GM21423 (cell line): Measurements from ENCODE around the gene FBXO9.
A peak's percentile ranks its signal among the peaks of the same experiment; 100 is the strongest.
"Not testable (repeated sequence)": the region's sequence is repeated elsewhere in the genome, so short reads cannot be mapped to it uniquely, and the experiment has no call there.

Experiments used
- ATAC-seq: cut with Tn5 transposase; IDR thresholded peaks from one replicate; pipeline ENCODE4 v1.9.1; 2021; ENCODE audit warnings: mild to moderate bottlenecking, moderate library complexity; ENCODE audit not compliant: unreplicated experiment

Gene FBXO9

DNA sequence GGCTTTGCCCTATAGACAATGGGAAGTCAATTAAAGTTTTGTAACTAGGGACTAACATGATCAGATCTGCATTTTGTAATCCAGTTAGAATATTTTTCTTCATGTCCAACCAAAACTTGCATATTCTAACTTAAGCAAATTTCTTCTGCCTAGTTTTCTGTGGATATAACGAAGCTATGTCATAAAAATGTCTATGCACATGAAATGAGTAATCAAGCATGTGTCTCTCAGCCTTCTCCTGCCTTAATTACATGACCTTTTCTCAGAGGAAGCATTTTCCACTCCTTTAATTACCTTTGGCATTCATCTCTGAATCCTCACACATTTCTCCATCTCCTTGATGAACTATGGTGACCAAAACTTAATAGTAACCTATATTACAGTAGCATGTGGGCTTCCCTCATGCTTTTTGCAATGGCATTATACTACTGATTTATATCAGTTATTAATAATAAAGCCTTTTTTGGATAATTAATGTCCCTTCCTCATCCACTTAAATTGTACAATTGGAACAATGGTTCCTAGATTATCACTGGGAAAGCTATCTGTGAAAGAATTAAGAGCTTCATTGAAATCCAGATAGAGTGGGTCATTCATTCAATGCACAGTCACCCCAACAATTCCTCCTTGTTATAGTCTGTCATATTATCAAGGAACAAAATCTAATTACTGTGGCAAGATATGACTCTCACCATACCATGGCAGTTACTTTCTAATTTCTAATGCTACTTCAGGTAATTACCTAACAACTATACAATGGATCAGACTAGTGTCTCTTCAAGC, 19.1 kb upstream of the FBXO9 start:
- no peak for ATAC-seq

DNA sequence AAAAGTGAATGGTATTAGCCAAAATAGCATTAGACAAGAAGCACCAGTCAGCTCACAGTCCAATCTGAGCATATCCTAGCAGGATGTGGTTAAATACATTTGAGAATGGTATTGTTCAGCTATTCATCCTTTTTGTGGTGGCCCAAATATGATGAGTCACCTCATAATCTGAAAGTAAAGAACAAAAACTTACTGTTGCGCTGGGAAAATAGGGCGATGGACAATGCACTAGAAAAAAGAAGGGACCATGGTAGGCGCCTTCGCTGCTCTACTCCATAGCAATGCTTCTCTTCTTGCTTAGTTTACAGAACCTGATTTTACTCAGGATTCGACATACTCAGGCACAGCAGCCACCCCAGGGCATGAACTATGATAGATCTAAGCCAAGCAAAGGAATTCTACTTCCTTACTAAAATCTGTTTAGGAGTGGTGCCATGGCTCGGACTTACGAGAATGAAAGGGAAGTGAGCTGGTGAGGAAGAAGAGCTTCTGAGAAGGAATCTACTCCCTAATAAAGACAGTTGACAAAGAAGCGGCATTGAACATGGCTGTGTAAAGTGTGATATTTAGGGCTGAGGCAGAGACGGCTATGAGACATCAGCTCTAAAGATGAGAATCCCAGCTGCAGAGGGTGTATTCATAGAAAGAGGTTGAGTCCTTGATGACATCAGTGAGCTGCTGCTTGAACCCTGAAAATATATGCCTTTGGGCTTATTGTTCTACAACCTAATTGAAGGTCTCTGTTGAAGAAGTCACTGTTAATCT, 16.6 kb upstream of the FBXO9 start:
- ATAC-seq: peak; percentile 98

DNA sequence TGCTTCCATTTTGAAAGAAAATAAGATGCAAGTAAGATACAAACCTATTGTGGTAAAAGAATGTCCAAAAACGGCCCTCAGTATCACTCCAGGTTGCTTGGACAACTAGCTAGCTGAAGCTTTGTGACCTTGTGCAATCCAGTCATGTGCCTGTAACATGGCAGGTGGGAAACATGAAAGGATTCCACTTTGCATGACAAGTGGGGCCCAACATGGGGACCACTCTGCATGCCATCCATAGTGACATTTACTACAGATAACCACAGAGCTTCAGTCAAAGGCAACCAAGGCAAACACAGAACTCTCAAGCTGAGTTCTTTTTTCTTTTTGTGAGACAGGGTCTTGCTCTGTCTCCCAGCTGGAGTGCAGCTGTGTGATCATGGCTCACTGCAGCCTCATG, 15.8 kb upstream of the FBXO9 start:
- no peak for ATAC-seq

GRCh38 chr6:53052152-53052551, 13.1 kb upstream of the FBXO9 start:
- ATAC-seq: not testable (repeated sequence)

- ATAC-seq: no peak
Measured at GRCh38 chr6:53054532-53054931, 10.7 kb upstream of the FBXO9 start.

DNA sequence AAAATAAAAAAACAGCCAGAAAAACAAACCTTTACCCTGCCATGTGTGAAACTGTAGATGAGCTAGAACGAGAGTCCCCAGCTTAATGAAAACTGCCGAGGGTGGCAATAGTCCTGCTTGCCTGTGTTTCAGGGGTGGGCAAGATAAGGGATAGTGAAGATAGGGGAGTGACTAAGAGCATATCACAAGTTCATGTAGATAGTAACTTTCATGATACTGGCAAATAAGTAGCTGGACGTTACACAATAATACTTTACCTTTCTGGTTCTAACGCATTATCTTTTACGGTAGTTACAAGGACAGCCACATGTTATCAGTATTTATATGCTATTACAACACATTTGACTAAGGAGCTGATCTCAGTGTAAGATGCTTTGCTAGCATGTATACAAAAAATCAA, 9.3 kb upstream of the FBXO9 start:
- no peak for ATAC-seq

DNA sequence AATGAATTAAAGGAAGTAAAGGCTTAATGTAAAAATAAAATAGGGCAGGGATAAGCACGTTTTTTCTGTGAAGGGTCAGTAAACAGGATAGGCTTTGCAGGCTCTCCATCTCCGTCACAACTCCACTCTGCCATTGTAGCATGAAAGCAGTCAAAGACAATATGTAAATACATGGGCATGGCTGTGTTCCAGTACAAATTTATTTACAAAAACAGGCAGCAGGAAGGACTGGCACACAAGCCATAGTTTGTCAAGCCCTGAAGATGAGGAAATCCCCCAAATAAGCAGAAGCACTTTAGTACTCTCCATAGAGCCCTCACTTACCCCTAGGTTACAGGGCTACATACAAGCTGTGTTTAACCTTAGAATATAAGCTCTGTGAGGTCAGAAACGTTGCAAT, 8.9 kb upstream of the FBXO9 start:
- no peak for ATAC-seq

DNA sequence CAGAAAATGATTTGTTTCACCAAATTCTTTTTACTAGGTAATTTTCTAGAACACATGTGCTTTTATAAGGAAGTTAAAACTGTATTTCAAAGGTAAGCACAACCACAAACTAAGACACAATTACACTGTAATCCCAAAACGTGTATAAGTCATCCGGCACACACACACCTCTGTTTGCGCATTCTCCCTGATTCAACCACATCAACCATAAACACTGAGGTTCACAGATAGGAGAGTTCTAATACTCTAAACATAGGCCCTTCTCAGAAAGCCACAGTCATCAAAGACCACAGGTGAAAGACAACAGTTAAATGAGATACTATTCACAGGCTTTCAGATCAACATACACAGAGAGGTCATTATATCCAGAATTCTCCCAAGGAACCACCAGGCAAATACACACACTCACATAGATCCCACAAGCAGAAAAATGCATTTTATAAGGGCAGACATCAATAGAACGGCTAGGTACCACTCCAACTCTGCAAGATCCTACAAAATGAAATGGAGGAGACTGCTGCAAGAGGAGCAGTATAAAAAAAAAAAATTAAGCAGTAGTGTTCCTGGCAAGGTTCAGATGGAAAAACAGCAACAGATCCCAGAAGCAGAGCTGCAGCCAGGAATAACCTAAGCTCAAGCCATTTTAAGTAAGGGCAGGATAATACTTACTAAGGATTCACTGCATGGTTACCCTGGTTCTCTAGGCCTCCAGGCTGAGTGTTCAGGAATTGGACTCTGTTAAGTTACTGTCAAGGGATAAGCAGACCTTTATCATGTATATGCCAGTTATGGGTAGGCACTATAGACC, 6.6 kb upstream of the FBXO9 start:
- ATAC-seq: no peak

DNA sequence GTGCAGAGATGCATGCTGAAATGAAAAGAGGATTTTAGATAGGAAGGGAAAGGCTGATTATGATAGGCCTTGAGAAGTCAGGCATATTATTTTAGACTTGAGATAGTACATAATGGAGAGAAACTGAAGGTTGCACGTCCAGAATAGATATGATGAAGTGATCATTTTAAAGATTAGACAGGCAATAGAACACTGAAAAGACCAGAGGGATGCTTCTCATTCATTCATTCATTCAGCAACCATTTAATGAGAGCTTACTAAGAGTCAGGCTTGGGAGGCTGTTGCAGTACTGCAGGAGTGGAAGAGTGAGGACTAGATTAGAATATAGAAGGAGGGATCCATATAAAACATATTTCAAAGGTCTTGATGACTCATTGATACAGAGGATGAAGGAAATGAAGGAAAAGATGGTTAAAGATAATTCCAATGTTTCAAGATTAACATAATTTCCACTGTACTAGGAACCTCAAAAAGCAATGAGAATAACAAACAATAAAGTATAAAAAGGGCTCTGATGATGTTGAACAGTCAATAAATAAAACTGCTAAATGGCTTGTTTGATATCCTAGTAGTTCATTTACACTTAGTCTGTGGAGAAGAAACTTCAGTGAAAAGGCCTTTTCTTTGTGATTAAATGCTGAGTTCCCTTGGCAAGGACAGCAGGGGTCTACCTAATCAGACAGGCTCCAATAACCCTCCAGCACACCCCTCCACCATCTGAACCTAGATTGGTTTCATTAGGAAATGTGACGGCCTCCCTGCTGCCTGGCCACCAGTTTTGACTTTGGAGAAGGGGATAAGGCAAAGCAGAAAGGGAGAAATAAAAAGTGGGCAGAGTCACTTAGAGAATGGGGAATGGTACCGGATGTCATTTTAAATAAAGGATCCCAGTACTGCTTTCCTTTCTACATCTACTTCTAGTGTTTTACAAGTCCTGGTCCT, 5.3 kb upstream of the FBXO9 start:
- ATAC-seq: no peak

- no peak for ATAC-seq
Measured at GRCh38 chr6:53062169-53062539, 3.0 kb upstream of the FBXO9 start.

GRCh38 chr6:53064255-53064654, 949 bp upstream of the FBXO9 start:
- not testable (repeated sequence) for ATAC-seq

GRCh38 chr6:53064726-53065265, 408 bp upstream of the FBXO9 start:
- peak; percentile 78 for ATAC-seq

DNA sequence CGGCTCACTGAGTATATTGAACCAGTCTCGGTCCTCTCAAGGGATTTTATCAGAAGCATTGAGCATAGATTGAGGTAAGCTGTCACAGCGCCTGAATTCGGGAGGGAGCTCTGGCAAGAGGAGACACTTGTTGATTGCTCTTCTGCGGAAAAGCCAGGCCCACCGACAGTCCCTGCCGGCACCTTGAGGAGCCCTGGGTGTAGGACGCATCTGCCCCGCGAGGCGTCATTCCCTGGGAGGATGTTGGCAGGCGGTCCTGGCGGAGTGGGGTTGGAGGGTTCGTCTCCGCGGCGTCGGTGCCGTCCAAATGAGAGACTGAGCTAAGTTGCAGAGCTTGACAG, 843 bp downstream of the FBXO9 start:
- no peak for ATAC-seq

GRCh38 chr6:53066874-53067706, 1.9 kb downstream of the FBXO9 start:
- ATAC-seq: no peak

GRCh38 chr6:53067849-53068361, 2.7 kb downstream of the FBXO9 start:
- no peak for ATAC-seq

- no peak for ATAC-seq
Measured at GRCh38 chr6:53069427-53069826, 4.2 kb downstream of the FBXO9 start.

- ATAC-seq: peak; percentile 53
Measured at GRCh38 chr6:53070806-53071205, 5.6 kb downstream of the FBXO9 start.

DNA sequence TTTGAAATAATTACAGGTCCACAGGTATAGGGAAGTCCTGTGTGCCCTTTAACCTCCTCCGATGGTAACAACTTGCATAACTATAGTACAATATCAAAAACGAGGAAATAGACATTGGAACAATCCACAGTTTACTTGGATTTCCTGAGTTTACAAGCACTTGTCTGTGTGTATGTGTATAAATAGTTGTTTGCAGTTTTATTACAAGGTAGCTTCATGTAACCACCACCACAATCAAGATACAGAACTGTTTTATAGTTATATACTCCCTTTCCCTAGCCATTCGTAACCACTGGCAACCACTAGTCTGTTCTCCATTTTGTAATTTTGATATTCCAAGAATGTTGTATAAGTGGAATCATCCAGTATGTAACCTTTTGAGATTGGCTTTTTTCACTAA, 9.1 kb downstream of the FBXO9 start:
- no peak for ATAC-seq

DNA sequence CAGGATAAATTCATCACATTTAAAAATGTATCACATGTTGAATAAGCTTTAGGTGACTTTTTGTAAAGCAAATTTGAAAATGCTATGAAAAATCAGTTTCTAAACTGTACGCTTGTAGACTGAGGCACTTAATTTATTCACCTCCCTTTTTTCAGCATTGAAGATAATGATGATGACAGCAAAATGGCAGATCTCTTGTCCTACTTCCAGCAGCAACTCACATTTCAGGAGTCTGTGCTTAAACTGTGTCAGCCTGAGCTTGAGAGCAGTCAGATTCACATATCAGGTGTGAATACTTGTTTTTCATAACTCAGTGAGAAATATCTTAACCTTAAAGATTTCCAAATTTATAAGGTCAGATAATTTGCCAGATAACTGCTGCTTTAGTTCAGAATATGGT, 15.6 kb downstream of the FBXO9 start:
- ATAC-seq: no peak
